Stimulated activated CD8-positive, alpha-beta memory T cell treated with anti-CD3 and anti-CD28 coated beads, Interleukin-7, amount 100 ng/mL, for 24 hours (primary cell): ENCODE measurements around the gene SYNE1.
"Not testable (repeated sequence)": the region's sequence is repeated elsewhere in the genome, so short reads cannot be mapped to it uniquely, and the experiment has no call there.

ENCODE experiments used
- DNase-seq: peaks from one replicate; pipeline ENCODE4 v3.0.0-alpha.2; 2020; ENCODE audit warnings: low read depth

The SYNE1 gene

DNA sequence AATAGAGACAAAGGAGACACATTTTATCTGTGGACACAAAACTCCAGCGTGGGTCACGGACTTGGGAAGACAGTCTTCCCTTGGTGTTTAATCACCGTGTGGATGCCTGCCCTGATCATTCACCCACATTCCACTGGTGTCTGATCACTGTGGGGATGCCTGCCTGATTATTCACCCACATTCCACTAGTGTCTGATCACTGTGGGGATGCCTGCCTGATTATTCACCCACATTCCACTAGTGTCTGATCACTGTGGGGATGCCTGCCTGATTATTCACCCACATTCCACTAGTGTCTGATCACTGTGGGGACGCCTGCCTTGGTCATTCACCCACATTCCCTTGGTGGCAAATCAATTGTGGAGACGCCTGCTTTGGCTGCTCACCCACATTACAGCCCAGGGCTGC, 146.2 kb downstream of the SYNE1 start:
- DNase-seq, result not testable (repeated sequence)

DNA sequence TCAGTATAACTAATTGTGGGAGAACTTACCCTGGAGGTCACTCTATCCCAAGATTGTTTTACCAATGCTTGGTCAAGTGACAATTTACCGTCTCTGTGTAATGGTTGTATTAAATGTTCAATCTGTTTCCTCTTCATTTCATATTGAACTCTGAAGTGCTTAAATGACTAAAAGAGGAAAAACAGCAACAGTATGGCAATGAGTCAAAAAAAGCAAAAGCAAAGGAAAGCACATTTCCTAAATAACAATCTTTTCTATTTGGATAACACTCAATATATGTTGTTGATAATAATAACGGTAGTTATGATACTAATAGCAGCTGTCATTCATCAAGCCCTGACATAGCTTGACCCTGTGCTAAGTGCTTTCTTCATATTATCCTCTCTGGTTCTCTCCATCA, 152.4 kb downstream of the SYNE1 start:
- DNase-seq, result no peak

DNA sequence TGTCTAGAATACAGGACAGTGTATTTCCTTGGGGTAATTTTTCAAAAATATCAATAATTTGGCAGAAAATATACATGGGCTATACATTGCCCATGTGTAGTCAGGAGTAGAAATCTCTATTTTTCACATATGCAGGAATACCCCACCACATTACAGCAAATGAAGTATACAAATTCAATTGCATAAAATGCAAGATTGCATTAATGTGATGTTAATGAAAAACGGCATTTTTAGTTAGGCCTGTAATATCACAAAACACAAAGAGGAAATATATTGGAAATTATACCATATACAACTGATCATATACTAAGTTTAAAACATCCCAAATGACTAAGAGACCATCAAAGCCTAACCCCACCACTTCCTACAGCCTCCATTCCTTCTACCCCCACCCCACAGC, 154.9 kb downstream of the SYNE1 start:
- no peak for DNase-seq

DNA sequence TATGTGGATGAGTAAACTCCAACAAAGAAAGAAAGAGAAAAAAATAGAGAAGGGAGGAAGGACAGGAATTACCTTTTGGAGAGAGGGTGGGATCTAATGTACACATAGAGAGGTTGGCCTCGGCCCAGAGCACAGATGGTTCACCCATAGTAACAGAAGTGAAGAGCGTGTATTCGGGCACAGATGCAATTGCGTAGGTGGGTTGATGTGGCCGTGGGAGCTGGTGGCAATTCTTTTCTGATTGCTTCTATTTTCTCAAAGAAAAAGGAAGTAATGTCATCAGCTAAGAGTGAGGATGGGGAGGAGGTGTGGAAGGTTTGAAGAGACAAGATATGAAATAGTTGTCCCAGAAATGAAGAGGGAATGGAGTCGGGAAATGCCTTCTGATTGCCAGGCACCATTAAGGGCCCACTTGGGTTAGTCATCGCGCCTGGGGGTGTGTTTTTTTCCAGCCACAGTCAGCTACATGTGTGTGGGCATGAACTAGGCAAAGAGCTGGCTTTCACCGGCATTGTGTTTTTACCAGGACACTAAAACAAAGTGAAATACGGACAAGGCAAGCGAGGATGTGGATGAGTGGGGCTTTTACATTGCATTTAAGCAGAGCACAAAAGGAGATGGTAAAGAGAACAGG, 158.7 kb downstream of the SYNE1 start:
- no peak for DNase-seq

DNA sequence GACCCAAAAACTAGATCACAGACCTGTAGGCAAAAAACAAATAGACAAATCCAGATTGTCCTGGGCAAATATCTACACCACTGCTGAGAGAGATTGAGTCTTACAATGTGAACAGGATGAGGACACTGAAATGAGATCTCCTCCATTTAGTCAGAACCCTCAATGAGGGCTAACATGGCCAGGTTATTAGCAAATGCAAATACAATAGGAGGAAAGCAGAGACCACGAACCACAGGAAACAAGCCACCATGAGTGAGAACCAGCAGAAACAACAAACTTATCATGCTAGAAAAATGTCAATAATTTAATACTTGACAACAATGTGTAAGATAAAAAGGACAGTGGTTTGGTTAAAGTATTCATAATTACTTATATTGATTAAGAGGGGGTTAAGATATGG, 162.8 kb downstream of the SYNE1 start:
- DNase-seq, result no peak

DNA sequence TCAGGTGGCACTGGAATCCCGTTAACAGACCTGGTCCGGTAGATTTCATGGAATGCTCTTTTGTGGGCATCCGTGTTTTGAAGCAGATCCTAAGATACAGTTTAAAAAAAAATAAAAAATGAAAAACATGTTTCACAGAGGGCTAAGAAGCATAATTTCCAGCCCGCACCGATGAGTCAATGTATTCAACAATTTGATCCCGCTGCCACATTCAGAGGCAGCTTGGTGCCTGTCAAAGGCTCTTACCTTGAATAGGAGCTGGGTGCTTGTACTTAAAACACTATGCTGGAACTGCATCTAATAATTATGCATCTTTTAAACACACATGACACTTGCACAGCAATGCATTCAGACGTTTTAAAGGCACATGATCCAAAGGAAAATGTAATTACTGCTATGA, 164.8 kb downstream of the SYNE1 start:
- DNase-seq, result no peak

DNA sequence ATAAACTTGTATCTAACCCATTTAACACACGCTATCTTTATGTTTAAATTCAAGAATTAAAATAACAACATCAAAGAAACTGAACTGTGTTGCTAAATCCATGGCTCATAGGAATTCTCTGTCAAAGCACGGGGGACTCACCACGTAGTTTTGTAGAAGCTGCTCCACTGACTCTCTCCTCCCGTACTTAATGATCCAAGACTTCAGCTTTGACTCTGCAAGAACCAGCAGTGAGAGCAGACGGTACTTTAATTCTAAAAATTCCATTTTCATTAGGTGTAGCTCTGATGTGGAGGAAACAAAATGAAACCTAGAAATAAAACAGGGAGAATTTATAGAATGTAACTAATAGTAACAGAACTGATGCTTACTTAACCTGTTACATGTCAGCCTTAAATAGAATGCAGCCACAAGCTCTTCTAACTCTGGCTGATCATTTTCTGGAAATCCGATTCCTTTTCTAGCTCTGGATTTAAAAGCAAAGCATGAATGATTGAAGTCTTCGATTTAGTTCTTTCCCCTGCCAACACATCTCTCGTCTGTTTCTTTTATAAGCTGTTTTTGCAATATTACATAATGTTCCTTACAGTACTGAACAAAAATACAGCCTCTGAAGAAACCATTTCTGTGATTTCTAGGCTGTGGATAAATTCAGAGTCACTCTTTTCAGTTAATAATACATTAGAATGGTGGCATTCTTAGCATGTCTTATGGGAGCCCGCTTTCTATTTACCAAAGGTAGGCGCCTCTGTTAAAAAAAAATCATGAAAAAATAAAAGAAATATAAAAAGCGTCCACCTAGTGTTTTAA, 165.5 kb downstream of the SYNE1 start:
- no peak for DNase-seq

DNA sequence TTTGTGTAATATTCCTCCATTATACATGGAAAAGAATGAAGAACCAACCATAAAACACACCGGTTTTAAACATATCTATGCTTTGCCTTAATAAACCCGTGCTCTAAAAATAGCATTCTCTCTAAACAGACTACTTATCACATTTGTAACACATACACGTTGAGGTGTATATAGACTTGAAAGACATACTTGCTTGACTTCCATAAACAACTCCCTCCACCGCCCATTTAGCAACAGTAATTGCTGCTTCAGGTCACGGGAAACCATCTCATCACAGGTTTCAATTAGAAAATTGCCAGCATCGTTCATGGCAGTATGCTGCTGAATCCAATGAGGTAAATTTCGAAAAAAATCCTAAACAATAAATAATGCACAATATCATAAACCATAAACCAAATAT, 174.0 kb downstream of the SYNE1 start:
- DNase-seq, result no peak

DNA sequence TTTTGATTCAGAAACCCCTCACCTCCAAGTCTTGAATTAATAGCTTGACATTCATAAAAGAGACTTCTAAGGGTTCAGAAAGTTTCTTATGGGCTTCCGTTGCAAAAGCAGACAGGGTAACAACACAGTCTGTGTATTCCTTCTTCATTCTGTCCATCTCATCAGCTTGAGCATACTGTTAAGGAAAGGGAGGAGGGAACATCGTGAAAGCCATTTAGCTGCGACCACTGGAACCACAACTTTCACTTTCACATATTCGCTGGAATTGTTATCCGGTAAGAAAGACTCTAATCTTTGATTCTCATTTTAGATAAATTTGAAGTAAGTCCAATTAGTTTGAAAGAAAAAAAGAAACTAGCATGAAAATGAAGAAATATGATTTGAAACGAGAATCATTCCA, 174.4 kb downstream of the SYNE1 start:
- no peak for DNase-seq

DNA sequence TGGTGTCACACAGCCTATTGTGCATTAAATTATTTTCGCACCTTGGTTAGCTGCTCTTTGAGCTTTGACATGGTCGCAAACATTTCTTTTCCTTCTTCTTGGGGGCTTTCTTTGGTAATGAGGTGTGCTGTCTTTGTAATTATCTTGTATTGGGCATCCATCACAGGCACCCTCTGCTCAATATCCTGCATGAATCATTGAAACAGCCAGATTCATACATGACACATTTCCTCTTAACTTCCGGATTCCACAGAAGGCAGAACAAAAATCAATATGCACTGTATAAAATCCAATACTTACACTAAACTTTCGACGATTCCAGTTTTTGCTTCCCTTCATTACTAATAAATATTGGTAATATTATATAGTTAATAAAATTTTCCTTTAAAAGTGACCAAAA, 175.6 kb downstream of the SYNE1 start:
- DNase-seq, result no peak

DNA sequence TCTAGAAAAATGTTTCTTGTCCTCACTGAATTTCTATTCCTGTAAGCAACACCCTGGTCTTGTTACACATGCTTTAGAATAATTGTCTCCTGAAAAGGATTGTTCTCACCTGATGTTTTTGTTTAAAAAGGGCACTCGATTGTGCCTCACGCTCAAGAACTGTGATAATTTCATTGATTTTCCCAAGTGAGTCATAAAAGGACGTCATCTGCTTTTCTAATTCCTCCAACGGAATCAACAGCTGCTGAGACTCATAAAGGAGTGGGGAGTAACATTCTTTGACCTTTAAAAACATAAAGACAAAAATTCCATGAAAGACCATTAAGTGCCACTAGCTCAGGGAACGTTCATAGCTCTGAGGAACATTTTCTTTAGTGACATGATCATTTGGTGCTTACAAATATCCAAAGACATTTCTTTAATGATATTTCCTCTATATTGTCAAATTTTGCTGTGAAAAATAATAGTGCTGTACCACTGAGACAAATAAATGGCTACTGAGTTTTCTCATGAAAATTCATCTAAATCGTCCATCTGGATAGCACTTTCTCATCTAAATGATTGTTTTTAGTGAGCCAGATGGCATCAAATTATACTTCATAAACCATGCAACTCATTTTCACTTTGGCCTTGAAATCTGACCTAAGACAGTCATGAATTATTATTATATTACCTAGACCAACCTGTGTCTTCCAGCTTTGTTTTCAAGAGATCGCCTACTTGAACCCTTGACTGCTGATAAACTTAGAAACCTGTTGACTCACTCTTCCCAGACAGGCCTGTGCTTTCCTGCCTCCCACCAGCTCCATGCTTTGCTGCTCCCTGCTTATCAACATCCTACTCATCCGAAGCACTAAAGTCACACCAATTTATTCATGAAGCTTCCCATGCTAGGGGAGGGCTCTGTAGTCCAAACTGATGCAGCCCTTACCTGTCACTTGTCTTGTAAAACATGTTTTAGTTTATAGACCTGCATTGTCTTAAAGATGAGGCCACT, 178.2 kb downstream of the SYNE1 start:
- DNase-seq, result no peak

DNA sequence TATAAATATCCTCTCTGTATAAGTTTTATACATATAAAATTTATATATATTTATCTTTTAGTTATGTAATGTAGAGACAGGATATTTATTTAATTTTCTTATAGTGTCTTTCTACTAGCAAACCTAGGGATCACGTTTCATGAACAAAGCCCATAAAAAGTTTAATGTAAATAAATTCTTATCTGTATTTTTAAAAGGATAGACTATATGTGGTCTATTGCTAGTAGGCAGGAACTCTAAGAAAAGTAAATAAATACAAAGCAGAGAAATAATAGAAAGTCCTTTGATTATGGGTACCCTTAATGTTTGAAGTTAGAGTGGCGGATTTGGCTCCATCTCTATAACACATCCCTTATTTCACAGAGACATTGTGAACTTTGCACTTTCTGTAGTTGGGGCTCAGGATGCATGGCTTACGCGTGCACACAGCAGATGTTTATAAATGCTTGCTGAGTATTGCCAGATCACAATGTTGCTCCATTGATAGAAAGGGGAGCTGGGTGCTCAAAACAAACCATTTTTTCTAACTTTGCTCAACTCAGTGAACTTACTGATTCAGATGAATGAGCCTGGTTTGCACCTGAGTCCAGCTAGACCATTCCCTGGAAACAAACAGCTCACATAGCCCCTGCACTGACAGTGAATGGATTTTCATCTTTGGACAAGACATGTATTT, 179.1 kb downstream of the SYNE1 start:
- no peak for DNase-seq

DNA sequence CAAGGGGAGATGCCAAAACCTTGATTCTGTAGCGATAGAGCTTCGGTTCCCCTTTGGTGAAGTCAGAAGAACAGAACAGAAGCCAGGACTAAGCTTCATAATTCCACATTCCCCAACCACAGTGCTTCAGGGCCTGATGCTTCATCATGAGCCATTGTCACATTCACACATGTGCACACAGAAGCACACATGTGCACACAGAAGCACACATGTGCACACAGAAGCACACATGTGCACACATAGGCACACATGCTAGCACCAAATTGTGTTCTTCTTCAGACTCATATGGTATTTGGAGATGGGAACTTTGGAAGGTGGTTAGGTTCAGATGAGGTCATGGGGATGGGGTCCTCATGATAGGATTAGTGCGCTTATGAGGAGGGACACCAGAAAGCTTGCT, 183.2 kb downstream of the SYNE1 start:
- DNase-seq, result no peak

DNA sequence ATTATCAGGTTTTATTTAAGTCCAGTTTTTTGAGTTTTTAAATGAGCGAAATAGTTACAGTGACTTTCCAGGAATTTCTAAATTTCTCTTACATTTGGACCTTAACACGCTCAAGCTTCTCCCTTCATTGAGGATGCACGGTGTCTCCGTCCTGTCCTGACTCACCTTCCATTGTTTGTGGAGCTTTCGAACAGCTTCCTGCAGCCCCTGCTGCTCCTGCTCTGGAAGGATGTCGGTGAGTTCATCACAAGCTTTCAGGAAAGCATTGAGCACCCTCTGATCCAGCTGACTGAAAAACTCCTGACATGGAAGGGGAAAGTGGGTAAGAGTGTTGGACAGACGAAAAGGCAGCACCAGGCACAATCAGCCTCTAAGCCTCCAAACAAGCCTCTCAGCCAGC, 183.7 kb downstream of the SYNE1 start:
- DNase-seq, result no peak

DNA sequence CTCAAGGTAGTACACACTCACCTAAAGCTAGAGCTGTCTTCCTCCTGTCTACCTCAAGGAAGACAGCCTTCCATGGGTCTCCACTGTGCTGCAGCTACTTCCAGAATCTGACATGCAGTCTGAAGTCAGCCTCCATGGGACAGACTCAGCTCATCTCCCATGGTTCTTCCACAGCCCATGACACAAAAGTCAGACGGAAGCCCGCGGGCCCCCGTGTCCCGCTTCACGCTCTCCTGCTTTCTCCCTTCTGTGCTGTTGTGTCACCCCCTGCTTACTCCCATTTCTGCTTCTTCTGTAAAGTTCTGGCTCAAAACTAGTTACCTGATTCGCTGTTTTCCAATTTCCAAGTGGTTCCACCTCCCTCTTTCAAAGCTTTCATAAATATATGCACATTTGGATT, 184.5 kb downstream of the SYNE1 start:
- DNase-seq, result no peak

DNA sequence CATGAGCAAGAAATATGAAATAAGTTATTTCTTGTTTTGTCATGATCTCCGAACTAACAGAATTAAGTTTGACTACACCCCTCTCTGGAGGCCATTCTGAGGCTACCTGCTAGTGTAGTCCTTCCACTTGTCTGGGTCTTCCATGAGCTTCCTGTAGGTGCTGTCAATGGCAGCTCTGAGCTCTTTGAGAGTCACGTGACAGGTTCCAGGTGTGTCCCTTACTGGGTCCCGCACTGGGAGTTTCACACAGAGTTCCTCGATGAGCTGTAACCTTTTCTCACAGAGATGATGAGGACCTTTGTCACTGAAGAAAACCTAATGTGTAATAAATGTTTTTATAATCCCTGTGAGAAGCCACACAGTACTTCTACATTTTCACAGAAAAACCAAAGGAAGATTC, 186.6 kb downstream of the SYNE1 start:
- no peak for DNase-seq

DNA sequence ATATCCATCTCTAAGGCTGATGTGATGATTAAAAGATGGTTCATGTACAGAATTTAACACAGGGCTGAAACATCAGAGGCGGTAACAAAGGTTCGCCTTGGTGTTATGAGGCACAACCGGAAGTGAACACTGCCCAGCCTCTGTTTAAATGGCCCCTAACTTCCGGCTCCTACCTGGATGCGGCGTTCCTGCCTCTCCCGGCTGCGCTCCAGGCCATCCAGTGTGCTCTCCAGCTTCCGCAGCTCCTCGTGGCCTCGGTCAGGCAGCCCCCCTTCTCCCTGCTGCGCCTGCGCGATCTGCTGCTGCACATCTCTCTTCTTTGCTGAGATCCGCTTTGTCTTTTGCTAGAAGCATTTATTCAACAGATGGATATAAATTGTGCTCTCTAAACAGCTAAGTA, 195.3 kb downstream of the SYNE1 start:
- DNase-seq, result no peak

DNA sequence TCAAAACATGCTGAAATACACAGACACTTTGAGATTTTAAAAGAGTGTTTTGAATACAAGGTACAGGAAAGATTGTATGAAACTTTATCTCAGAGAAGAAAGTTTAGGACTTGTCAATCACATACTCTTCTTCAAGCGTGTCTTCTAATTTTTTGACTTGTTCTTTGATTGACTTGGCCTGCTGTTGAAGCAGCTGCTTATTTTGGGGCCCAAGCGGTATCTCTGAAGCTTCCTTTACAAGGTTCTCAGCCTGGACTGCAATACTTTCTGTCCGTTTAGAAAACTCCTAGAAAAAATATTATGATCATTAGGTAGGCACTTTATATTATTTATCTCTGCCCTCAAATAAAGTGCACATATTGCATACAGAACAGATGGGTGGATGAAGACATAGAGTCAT, 201.3 kb downstream of the SYNE1 start:
- no peak for DNase-seq

DNA sequence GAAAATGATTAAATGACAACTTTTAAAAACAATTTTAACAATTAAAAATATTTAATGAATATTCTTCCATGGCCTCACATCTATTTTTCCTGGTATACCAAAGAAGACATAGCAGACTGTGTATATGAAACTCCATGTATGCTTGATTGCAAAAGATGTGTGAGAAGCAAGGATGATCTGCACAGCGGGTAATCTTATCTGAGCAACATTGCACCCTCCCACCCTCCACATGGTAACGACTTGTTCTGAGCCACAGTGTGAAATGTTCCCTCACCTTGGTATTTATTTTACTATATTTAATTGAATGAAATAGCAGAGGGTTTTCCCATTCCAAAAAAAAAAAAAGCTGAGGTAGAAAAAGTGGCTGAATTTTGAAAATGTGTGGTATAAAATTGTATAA, 204.4 kb downstream of the SYNE1 start:
- no peak for DNase-seq

DNA sequence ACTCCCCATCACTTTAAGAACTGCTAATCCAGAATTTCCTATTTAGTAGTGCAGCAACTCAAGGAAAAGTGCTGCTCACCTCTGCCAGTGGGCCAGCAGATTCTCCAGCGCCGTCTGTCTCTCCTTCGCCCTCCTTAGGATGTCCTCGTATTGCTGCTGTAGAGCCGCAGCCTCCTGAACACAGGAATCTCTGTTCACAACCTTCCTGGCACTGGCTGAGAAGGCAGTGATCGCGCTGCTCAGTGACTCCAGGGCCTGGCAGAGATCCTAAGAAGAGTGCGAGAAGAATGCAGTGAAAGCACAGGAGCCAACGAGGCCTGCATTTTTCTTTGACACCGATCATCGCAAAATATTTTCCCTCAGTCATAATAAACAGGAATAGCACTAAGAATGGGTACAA, 209.0 kb downstream of the SYNE1 start:
- no peak for DNase-seq

DNA sequence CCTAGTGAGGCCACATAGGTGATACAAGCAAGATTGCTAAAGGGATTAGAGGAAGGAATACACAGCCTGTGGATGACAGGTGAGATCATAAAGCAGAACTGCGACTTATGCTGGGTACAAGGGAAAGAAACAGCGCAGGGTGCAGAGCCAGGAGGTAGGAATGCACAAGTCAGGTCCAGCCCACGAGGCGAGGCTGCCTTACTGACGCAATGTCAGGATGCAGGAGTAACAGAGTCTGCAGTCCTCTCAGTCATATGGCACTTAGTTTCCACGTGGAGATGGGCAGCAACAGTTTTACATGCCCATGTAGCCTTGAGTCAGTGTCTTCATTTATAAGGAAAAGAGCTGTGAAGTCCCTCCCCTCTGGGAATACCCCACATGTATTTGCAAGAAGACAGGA, 210.9 kb downstream of the SYNE1 start:
- no peak for DNase-seq
